DLD1 (cell line): ENCODE results near the gene PJA2.

ENCODE experiments used
- in situ Hi-C: cut with HindIII; loops from 2 replicates; pipeline ENCODE4 v1.10.0; 2017; ENCODE audit warnings: low sequenced_read_pairs

PJA2 gene

DNA sequence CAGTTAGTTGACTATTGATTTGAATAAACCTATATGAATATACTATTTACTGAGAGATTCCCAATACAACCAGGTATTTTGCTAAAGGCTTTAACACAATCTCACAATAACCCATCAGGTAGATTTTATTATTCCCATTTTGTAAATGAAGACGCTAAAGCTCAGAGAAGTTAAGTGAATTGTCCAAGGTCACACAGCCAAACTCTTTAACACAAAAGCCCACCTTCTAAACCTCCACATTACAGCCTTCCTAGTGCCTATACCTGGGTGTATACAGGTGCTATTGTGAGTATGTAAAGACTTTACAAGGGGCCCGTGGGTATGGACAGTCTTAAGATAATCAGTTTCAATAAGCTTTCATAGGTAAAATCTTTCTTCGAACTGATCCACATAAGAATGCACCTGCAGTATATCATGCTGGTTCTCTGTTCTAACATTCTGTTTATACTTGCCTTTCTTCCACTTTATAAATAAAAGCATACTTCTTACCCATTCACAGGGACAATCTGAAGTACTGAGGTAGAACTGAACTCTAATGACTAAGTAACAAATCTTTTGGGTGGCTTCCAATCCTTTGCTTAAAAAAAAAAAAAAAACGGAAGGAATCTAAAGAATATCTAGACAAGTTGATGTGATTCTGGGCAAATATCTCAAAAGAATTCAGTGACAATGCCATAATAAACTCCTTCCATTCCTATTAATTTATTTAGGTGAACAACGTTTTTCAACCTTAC lies 59.1 kb downstream of the PJA2 start:
- in situ Hi-C loops: no loop called here

DNA sequence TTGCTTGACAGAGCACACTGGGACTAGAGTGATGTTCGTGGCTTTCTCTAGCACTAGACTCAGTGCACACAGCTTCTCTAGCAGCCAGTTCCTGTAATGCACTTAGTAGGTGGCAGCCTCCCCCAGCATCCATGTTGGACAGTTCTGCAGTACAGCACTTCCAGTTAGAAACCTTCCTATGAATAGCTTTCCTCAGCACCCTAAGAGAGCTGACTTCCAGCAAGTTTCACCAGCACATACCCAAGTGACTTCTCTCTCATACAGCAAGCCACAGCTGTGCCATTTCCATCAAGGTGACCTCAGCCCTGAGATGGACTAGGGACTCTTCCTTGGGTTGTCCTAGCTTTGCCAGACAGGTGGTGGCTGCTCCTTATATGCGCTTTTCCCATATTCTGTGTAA lies 60.4 kb downstream of the PJA2 start:
- in situ Hi-C loops: no loop called here

DNA sequence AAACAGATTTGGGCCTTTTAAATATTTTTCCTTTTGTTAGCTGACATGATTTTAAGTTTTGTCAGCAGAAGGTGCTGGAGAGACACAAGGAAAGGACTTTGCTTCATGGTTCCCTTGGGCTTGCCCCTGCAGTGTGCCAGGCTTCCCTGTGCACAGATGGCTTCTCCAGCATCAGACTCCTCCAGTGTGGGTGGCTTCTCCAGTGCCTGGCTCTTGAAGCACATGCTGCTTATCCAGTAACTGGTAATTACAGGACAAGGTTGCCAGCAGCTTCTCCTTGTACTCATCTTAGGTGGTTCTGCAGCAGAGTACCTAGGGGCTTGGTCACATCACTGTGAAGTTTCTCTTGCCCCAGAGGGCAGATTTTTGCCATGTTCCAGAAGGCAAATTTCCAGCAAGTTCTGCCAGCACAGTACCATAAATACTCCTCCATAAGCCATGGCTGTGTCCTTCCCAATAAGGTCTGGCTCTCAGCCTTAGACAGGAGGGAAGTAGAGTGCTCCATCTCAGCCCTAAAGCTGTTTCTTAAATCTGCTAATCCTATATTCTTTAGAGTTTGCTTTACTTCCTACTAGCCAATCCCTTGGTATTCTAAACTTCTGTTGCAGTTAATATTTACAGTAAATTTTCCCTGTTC lies 62.4 kb downstream of the PJA2 start:
- in situ Hi-C loops: no loop called here

DNA sequence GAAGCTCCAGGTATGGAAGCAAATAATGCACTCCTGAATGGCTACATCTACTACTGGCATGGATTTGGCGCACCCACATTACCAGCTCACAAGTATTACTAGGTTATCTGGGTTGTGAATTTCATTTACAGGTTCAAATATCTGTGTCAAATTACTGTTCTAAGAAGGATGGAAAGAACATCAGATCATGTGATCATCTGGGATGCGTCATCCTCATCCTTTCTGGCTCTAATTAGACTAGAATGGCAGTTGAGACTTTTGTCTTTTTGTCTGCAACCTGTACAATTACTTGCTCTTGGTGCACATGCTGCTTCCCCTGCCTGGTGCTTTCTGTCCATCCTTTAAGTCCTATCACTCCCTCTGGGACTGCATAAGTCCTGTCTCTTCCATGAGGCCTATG lies 64.1 kb downstream of the PJA2 start:
- in situ Hi-C loops: no loop called here

DNA sequence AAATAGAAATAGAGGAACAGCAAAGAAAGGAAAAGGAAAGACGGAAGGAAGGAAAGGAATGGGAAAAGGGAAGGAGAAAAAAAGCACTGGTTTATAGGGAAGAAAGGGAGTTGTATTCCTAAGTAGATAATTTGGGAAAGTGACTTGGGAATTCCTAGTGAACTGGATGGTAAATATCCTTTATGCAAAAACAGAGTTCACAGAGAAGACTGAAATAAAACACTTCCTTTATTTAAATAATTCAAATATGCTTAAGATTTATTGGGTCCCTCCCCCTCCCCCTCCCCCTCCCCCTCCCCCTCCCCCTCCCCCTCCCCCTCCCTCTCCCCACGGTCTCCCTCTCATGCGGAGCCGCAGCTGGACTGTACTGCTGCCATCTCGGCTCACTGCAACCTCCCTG lies 69.4 kb downstream of the PJA2 start:
- in situ Hi-C loops: no loop called here

DNA sequence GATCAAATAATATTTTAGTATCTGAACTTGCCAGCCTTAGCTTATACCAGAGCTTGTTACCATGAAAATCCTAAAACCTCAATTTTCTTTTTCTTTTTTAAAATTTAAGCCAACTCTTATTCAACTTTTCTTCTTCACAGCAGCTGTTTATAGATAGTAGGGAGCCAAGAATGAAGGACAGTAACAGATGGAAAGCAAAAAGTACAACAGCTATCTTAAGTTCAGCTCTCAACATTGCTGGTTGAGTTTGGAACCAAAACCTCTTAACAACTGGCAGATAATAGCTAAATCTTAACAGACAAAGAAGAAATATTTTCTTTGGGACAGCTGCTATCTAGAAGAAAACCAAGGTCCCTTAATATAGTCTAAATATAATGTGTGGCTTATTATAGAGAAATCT lies 74.7 kb downstream of the PJA2 start:
- in situ Hi-C loops: no loop called here

DNA sequence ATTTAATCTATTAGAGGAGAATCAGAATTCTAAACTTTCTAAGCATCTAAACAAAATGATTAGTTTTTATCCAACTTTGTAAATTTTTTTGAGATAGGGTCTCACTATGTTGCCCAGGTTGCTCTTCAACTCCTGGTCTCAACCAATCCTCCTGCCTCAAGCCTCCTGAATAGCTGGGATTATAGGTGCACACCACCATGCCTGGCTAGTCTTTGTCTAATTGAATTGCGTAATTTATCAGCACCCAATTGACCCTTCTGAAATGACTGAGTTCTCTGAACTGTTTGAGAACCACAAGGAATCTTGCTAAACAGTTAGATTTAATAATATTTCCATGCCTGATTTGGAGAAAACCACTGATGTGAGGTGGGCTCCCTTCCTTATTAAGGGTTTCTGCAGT lies 75.7 kb downstream of the PJA2 start:
- in situ Hi-C loops: no loop called here

DNA sequence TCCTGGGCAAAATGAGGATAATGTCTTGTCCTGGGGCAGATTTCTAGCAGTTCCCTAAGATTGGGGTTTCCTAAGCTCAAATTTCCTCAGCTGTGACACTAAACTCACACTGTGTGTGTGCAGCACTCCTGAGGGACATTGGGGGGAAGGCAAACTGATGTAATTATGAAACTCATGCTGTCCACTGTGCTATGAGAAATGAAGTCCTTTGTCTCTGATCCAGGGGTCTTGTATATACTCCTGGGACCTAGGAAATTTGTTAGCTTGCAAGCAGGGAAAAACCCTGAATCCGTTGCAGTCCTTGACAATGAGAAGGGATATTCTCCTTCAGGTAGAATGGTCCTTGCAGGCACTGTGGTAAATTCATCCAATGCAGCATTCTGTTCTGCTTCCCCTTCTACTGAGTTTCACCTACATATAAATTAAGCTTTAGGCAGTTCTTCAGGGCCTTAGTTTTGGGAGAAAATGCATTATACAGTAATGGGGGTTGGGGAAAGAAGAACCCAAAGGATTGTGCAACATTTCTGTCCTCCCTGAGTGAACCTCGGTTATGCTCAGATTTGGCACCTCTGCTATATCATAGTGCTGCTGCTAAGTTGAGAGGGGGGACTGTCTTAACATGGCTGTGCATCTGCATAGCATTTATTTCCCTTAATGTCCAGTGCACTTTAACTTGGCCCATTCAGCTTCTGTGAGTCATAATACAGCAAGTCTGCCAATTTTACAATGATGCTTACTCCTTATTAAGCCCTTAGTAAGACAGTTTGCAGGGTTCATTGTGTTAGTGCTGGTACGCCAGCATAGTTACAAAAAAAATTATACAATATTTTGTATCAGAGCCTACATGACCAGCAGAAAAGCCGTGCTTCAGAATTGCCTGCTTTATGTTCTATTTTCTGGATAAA lies 80.2 kb downstream of the PJA2 start:
- in situ Hi-C loops: no loop called here

DNA sequence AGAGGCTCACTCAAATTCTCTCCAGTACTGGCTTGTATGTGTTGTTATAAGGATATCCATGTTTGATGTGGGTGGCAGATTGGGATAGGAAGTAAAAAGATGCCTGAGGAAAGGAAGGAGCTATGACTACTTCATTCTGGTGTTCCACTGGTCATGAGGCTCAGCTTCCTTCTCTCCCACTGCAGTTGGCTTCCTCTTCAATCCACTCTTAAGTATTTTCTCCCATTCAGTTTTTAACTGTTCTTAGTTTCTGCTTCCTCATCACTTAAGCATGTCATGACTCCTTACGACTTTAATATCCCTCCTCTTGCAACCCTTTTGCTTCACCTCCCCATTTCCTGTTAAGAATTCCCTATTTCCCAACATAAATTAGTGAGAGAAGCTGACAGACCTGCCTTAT lies 81.1 kb downstream of the PJA2 start:
- in situ Hi-C loops: no loop called here

DNA sequence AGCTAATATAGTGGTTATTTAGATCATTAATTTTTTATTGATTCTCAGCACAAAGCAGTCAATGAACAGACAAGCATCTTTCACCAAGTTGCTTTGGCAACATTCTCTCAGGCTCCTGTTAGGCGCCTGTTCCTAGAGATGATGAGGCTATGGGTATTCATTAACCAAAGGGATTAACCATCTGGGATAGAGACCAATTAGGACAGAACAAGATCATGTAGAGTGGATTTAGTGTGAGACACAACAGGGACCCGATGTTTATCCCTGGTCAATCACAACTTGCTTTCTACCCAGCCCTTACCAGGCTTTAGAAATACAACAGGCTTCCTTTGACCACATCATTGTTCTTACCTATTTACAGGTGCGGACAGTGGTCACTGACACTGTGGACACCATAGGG lies 82.2 kb downstream of the PJA2 start:
- in situ Hi-C loops: no loop called here

DNA sequence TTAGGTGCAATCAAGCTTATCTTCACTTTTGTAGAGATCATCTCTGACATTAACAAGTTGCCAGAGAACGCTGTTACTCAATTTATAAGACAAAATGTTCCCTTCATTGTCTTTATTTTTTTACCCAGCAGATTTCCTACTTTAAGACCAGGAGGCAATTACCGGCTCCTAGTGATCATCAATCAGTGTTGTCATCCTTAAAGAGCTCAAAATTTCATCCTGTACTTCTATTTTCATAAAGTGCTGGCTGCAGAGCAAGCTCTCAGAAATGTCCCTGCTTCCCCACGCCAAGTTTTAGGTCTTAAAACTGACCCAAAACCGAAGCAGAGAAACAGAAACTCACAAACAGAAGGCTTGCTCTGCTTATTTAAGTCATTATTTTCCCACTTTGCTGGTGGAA lies 82.9 kb downstream of the PJA2 start:
- in situ Hi-C loops: no loop called here

DNA sequence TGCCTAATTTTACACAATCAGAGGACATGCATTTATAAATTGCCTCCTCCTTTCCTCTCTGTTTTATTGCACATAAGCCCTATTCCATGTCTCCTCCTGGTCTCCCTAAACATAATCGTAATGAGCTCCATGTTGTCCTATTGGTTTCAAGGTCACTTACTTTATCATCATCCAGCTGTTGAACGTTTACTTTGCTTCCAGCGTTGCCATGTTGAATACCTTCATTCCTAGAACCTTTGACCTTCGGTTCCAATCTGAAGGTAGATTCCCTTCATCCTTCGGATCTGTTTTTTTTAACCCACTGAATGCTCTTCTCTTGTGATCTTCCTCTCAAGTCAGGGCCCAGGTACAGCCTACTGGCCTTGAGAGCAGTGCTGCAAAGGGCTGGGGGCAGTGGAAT lies 84.3 kb downstream of the PJA2 start:
- in situ Hi-C loops: no loop called here

DNA sequence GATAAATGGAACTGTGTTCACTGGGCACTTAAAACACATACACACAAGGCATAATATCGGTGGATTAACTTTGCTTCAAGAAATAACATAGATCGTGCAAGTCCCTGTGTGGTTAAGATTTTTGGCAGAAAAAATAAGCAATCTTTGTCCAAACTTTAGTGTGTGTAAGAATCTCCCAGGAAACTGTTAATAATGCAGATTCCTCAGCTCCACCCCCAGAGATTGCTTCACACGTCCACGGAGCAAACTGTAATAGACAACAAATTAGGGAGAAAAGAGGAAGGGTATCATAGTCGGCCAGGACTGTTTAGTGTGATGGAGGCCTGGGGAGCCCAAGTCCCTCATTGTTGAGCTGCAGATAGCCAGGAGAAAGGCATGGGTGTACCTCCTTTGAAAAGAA lies 84.8 kb downstream of the PJA2 start:
- in situ Hi-C loops: no loop called here

DNA sequence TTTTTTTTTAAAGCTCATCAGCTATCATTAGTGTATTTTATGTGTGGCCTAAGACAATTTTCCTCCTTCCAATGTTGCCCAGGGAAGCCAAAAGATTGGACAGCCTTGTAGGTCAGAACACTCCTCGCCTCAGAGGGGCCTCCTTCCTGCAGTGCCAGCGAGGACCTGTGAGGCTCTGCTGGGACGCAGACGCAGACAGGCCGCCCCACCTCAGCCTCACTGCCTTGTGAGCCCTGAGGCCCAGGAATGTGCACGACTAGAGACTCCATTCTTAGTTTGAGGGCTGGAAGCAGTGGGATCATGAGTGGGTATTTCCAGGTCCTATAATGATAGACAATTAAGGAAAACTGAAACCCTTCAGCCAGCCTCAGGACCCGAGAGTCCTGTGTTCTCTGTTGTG lies 85.4 kb downstream of the PJA2 start:
- in situ Hi-C loops: no loop called here

DNA sequence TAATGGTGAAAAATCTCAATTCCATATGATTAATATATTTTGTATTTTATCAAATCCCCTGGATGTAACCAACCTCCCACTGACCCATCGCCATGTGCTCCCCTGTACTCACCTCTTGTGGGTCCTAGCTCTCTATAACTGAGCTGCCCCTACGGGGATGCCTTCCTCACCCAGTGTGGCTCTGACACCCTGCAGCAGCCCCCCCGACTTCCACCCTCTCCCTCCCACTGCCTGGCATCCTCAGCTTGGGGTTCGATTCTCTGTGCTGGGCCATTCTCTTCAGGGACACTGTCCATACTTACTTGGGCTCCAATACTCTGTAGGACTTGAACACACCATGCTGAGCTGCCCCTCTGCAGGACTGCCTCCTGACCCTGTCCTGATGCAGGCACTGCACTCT lies 87.1 kb downstream of the PJA2 start:
- in situ Hi-C loops: no loop called here

DNA sequence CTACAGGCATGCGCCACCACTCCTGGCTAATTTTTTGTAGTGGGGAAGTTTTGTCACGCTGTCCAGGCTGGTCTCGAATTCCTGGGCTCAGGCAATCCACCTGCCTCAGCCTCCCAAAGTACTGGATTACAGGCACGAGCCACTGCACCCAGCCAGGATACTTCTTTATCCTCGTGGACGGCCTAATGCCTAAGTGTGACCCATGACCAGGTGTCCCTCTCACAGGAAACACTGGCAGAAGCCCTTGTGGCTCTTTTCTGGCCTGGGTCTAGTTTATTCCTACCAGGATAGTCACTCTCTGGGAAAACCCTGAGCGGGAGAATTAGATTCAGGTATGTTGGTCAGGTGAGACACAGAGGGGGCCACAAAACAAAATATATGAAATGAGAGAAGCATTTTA lies 90.4 kb downstream of the PJA2 start:
- in situ Hi-C loops: no loop called here

DNA sequence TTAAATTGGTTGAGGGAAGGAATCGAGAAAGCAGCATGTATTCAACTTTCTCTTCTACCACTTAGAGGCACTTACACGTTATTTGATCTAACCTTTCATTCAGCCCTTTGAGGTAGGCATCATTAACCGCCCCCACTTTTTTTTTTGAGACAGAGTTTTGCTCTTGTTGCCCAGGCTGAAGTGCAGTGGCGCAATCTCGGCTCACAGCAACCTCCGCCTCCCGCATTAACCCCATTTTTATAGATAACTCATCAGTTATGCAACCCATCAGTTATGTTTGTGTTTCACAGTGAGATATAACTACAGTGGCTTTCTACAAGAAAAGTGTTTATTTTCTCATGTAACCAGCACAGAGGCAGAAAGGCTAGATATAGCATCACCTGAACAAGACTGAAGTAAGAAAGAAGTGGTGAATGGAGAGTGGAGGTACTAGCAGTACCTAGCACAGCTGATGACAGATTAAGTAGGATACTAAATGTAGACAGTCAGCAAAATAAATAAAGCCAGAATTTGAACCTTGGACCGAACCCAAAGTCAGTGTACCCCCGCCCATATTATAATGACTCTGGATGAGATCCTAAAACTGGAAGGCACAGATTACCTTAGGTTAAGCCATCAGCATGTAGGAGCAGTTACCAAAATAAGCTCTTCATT lies 91.2 kb downstream of the PJA2 start:
- in situ Hi-C loops: no loop called here

DNA sequence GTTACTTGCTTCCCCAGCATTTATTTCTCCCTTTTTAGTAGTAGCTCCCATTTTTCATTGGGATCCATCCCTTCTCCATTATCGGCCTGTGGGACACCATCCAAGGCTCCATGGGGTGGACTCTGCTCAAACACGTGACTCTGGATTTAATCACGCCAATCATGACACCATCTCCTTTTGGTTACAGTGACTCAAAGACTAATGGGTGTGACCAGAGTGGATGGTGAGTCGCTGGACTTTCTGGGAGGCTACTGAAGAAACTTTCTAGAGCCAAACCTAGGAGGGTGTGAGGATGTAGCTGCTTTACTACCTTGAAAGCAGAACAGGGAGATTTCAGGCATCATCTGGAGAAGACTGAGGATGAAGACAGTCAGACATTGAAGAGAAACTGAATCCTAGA lies 93.1 kb downstream of the PJA2 start:
- in situ Hi-C loops: no loop called here

DNA sequence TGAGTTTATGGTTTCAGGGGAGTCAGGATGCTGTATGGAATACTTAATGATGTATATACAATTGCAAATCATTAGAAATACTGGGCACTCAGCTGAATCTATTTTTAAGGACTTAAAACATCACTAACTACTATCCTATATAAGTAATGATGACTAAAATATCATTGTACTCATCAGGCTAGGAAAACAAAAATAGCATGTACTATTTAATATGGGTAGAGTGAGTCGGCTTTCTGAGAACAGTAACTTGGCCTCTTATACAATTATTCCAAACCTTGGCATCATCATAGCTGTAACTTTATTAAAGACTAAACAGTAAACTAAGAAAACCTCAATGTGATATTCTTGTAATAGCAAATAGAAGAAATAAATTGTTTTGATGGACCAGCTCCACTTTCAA lies 94.5 kb downstream of the PJA2 start:
- in situ Hi-C loops: no loop called here

DNA sequence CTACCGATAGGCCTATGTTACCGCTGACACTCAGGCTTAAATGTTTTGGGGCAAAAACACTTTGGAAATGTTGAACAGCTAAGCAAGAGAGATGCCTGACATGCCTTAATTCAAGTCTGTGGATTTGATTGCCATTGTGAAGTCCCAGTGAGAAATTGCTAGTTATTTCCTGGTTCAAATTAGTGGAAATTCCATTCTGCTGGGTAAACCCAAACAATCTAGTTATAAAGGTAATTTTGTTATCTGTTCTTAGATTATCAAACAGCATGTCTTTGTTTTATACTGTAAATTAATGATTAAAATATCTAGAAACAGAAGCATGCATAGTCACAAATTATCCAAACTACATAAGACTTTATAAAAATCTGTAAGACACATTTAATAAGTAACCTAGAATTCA lies 96.6 kb downstream of the PJA2 start:
- in situ Hi-C loops: no loop called here

DNA sequence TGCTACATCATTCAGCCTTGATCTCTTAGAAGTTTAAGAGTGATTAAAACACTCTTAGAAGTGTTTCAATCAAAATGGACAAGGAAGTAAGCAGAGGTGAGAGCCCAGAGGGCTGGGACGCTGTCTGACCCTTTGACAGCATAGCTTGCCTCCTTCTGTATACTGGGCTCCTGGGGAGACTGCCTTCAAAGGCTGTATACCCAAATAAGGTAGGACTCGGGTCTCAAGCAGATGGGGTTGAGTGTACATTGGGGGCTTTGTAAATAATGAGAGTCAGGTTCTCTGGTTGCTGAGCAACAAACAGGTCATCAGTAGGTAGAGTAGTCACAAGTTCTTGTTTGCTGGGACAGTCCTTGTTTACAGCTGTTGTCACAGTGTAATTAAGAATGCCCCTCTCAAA lies 97.1 kb downstream of the PJA2 start:
- in situ Hi-C loops: no loop called here
